H1 (cell line): ENCODE results near the gene ARRDC2. TPM values are rescaled to one million over a fixed set of nuclear protein-coding genes. Genes with fewer than 3 reads are reported as not detected.
A peak's percentile ranks its signal among the peaks of the same experiment; 100 is the strongest.

Experiments
- CTCF ChIA-PET: fragments of 300-600 bp; sonication (Branson Sonifier 250); formaldehyde crosslinking; loops from one replicate; lab custom pipeline; 2021; ENCODE audit not compliant: partially characterized antibody; lab: Charles Lee
- POLR2A ChIA-PET: fragments of 300-600 bp; sonication (Branson Sonifier 250); formaldehyde crosslinking; loops from one replicate; lab custom pipeline; 2021; ENCODE audit warnings: inconsistent platforms; ENCODE audit not compliant: partially characterized antibody; lab: Charles Lee
- DNase-seq, 2 experiments: peaks; one replicate each; pipeline versions ENCODE4 v3.0.0 to v3.0.0-alpha.2; 2010 to 2022; ENCODE audit warnings: low spot score in 2 of 2, low read depth in 1 of 2, mixed read lengths in 1 of 2
- FAIRE-seq: peaks from 2 replicates; lab custom pipeline; 2011; peaks lifted over from hg19 to GRCh38; lab: Jason Lieb, UNC
- H2AFZ ChIP-seq: 2 replicates; pipeline ENCODE4 v1.8.1; 2012; ENCODE audit warnings: low read length, inconsistent platforms
- H2AK5ac ChIP-seq: 2 replicates; pipeline ENCODE4 v1.6.1; 2013; ENCODE audit warnings: low read depth, low read length
- H2BK120ac ChIP-seq: replicated peaks from 2 replicates; pipeline ENCODE3; 2013; ENCODE audit warnings: low read depth, low read length, inconsistent platforms
- H2BK12ac ChIP-seq: 2 replicates; pipeline ENCODE4 v1.6.1; 2013; ENCODE audit warnings: low read depth, low read length
- H2BK15ac ChIP-seq: 2 replicates; pipeline ENCODE4 v1.6.1; 2013; ENCODE audit warnings: low read length
- H2BK20ac ChIP-seq: 2 replicates; pipeline ENCODE4 v1.6.1; 2013; ENCODE audit warnings: low read length
- H2BK5ac ChIP-seq: 2 replicates; pipeline ENCODE4 v1.6.1; 2013; ENCODE audit warnings: low read depth, low read length
- H3K14ac ChIP-seq: 2 replicates; pipeline ENCODE4 v1.6.1; 2013; ENCODE audit warnings: inconsistent platforms; ENCODE audit not compliant: insufficient read length
- H3K18ac ChIP-seq: 2 replicates; pipeline ENCODE4 v1.6.1; 2013; ENCODE audit warnings: low read length; ENCODE audit errors: extremely low read depth
- H3K23ac ChIP-seq: 2 replicates; pipeline ENCODE4 v1.6.1; 2013; ENCODE audit warnings: inconsistent platforms; ENCODE audit not compliant: insufficient read length
- H3K23me2 ChIP-seq: 2 replicates; pipeline ENCODE4 v1.6.1; 2013; ENCODE audit warnings: low read depth, low read length
- H3K27ac ChIP-seq: 2 replicates; pipeline ENCODE4 v1.6.1; 2011; ENCODE audit warnings: low read depth, low read length, inconsistent platforms
- H3K27me3 ChIP-seq, 4 experiments: replicated peaks in 1 of 4; 1 replicate in 1 of 4; 2 replicates in 3 of 4; pipeline versions ENCODE4 v1.6.1 to v1.8.1; 2011 to 2013; ENCODE audit warnings: low read length in 3 of 4, mild to moderate bottlenecking in 3 of 4, inconsistent platforms in 2 of 4, mixed read lengths in 2 of 4, moderate library complexity in 1 of 4; ENCODE audit not compliant: control insufficient read depth in 3 of 4, insufficient read depth in 3 of 4; ENCODE audit errors: extremely low read depth in 1 of 4
- H3K36me3 ChIP-seq, 4 experiments: 2 replicates each; pipeline versions ENCODE4 v1.6.1 to v1.8.1; 2011 to 2013; ENCODE audit warnings: mild to moderate bottlenecking in 4 of 4, low read length in 3 of 4, moderate library complexity in 2 of 4, control low read depth in 1 of 4, inconsistent platforms in 1 of 4; ENCODE audit not compliant: insufficient read depth in 4 of 4, control insufficient read depth in 2 of 4
- H3K4ac ChIP-seq: replicated peaks from 2 replicates; pipeline ENCODE3; 2013; ENCODE audit warnings: low read length, low read depth, mixed read lengths, inconsistent platforms; ENCODE audit not compliant: insufficient read length
- H3K4me1 ChIP-seq, 4 experiments: replicated peaks in 1 of 4; 1 replicate in 1 of 4; 2 replicates in 3 of 4; pipeline versions ENCODE4 v1.6.1 to v1.8.1; 2011 to 2013; ENCODE audit warnings: low read length in 3 of 4, inconsistent platforms in 2 of 4, mixed read lengths in 1 of 4; ENCODE audit not compliant: insufficient read depth in 4 of 4, control insufficient read depth in 3 of 4
- H3K4me2 ChIP-seq, 2 experiments: 2 replicates each; pipeline versions ENCODE4 v1.6.1 to v1.8.1; 2011 to 2013; ENCODE audit warnings: low read depth in 2 of 2, low read length in 2 of 2, control low read depth in 1 of 2, inconsistent platforms in 1 of 2, mild to moderate bottlenecking in 1 of 2; ENCODE audit not compliant: insufficient read depth in 1 of 2
- H3K4me3 ChIP-seq, 4 experiments: fragments of 200-600, 300-600 bp in 1 of 4; sonication (generic), shearing (Covaris generic), sonication (Bioruptor Twin) in 1 of 4; 2 replicates each; pipeline versions ENCODE4 v1.5.1 to v1.8.1; 2011 to 2016; ENCODE audit warnings: low read length in 4 of 4, low read depth in 3 of 4, control low read depth in 2 of 4, inconsistent platforms in 2 of 4, mild to moderate bottlenecking in 2 of 4, mixed read lengths in 1 of 4, moderate library complexity in 1 of 4; ENCODE audit not compliant: insufficient read depth in 2 of 4; ENCODE audit errors: extremely low read depth in 1 of 4
- H3K56ac ChIP-seq: replicated peaks from 2 replicates; pipeline ENCODE3; 2013; ENCODE audit warnings: low read depth, mild to moderate bottlenecking, mixed read lengths, low read length, inconsistent platforms; ENCODE audit not compliant: insufficient read length
- H3K79me1 ChIP-seq: 2 replicates; pipeline ENCODE4 v1.6.1; 2013; ENCODE audit warnings: low read depth, low read length, control low read depth
- H3K79me2 ChIP-seq, 2 experiments: 2 replicates each; pipeline versions ENCODE4 v1.6.1 to v1.8.1; 2012 to 2013; ENCODE audit warnings: low read length in 2 of 2, mild to moderate bottlenecking in 2 of 2, inconsistent platforms in 1 of 2; ENCODE audit not compliant: insufficient read depth in 2 of 2, control insufficient read depth in 1 of 2
- H3K9ac ChIP-seq, 4 experiments: replicated peaks in 1 of 4; 1 replicate in 1 of 4; 2 replicates in 3 of 4; pipeline versions ENCODE4 v1.6.1 to v1.8.1; 2011 to 2013; ENCODE audit warnings: low read depth in 3 of 4, low read length in 3 of 4, control low read depth in 2 of 4, mild to moderate bottlenecking in 2 of 4, moderate library complexity in 2 of 4, inconsistent platforms in 1 of 4; ENCODE audit errors: extremely low read depth in 1 of 4
- H3K9me3 ChIP-seq, 2 experiments: 2 replicates each; pipeline versions ENCODE4 v1.6.1 to v1.8.1; 2012 to 2013; ENCODE audit warnings: mild to moderate bottlenecking in 2 of 2, moderate library complexity in 2 of 2, control low read depth in 1 of 2, inconsistent platforms in 1 of 2, low read depth in 1 of 2, low read length in 1 of 2, mixed read lengths in 1 of 2; ENCODE audit not compliant: insufficient read depth in 2 of 2
- H4K20me1 ChIP-seq, 2 experiments: replicated peaks in 1 of 2; 2 replicates each; pipeline versions ENCODE3 to v1.8.1; 2011 to 2013; ENCODE audit warnings: inconsistent platforms in 2 of 2, low read length in 2 of 2, mild to moderate bottlenecking in 1 of 2; ENCODE audit not compliant: insufficient read depth in 2 of 2, control insufficient read depth in 1 of 2
- H4K5ac ChIP-seq: 2 replicates; pipeline ENCODE4 v1.6.1; 2013; ENCODE audit warnings: low read length, low read depth, mixed read lengths, inconsistent platforms; ENCODE audit not compliant: insufficient read length
- H4K8ac ChIP-seq: 2 replicates; pipeline ENCODE4 v1.8.0; 2013; ENCODE audit warnings: mild to moderate bottlenecking, moderate library complexity, low read length, inconsistent platforms; ENCODE audit not compliant: insufficient read depth; ENCODE audit errors: extremely low read depth
- H4K91ac ChIP-seq: replicated peaks from 2 replicates; pipeline ENCODE3; 2013; ENCODE audit warnings: low read length, mixed read lengths, inconsistent platforms; ENCODE audit not compliant: insufficient read length
- CTCF ChIP-seq, 3 experiments: IDR thresholded peaks; 1 replicate in 2 of 3; 2 replicates in 1 of 3; pipeline versions ENCODE4 v1.5.1 to v1.6.1; 2011; ENCODE audit warnings: low read length in 3 of 3, mild to moderate bottlenecking in 3 of 3, inconsistent platforms in 2 of 3, low read depth in 1 of 3, moderate library complexity in 1 of 3; ENCODE audit not compliant: insufficient read depth in 1 of 3; ENCODE audit errors: control extremely low read depth in 1 of 3
- JUN ChIP-seq: IDR thresholded peaks from 2 replicates; pipeline ENCODE4 v1.6.1; 2011; ENCODE audit warnings: low read depth, mild to moderate bottlenecking, improper control_type of control experiment, low read length
- PHF8 ChIP-seq: fragments of 200-600 bp; sonication (generic); conservative IDR thresholded peaks from 2 replicates; pipeline ENCODE4 v1.7.1; 2012; ENCODE audit warnings: low read depth, mild to moderate bottlenecking, inconsistent platforms, low read length, moderate library complexity
- POU5F1 ChIP-seq: IDR thresholded peaks from 2 replicates; pipeline ENCODE4 v1.6.1; 2011; ENCODE audit warnings: low read depth, mild to moderate bottlenecking, low read length, moderate library complexity
- RAD21 ChIP-seq, 2 experiments: IDR thresholded peaks in 1 of 2; conservative IDR thresholded peaks in 1 of 2; 2 replicates each; pipeline ENCODE4 v1.6.1; 2011; ENCODE audit warnings: low read depth in 2 of 2, low read length in 2 of 2, improper control_type of control experiment in 1 of 2, inconsistent platforms in 1 of 2, mild to moderate bottlenecking in 1 of 2, moderate library complexity in 1 of 2
- TEAD4 ChIP-seq: IDR thresholded peaks from 2 replicates; pipeline ENCODE4 v1.6.1; 2012; ENCODE audit warnings: low read depth, low read length, inconsistent platforms, mixed read lengths
- WGBS, 2 experiments: shearing (Covaris generic) in 1 of 2; methylation state at CpG; one replicate each; pipeline versions ENCODE4 v1.1.6 to v1.1.7; 2013 to 2015; ENCODE audit warnings: low lambda C conversion rate in 2 of 2, mixed read lengths in 2 of 2, inconsistent platforms in 1 of 2, low coverage in 1 of 2, missing lambda C conversion rate in 1 of 2; ENCODE audit not compliant: insufficient replicate concordance in 2 of 2, insufficient coverage in 1 of 2, insufficient read length in 1 of 2; ENCODE audit errors: extremely low coverage in 1 of 2, missing lambda C conversion rate in 1 of 2; 5-methylcytosine and 5-hydroxymethylcytosine counted together
- polyA plus RNA-seq, 7 experiments: library from polyadenylated mRNA; depleted of rRNA in 3 of 7; stranded (reverse) in 5 of 7; unstranded in 2 of 7; fragments of >200 nt in 5 of 7; fragments of 200-250 nt in 2 of 7; gene quantifications; 1 replicate in 5 of 7; 2 replicates in 1 of 7; 4 replicates in 1 of 7; pipeline versions ENCODE4 v1.2.1 to v1.2.3, GENCODE V29; 2011 to 2013; ENCODE audit warnings: missing spikeins in 2 of 7, mixed read lengths in 2 of 7
- total RNA-seq: library from RNA; stranded (reverse); fragmentation: NEBNext Ultra II Directional; extraction: Animal tissue kit (Norgen Biotek cat#: 25700); gene quantifications from 2 replicates; pipeline ENCODE4 v1.2.1, GENCODE V29; 2021

The ARRDC2 gene
- total and polyA plus RNA-seq, 2 of the 8 experiments (the other 6 are each of a cell fraction or from before 2014, with no cell fraction given) = 5.4 to 6.9 TPM

GRCh38 chr19:17997969-17998826 is 9.8 kb upstream of the ARRDC2 start:
- Histone ChIP-seq H2BK120ac (no peak overlapping the region), H3K9ac (no peak overlapping the region), H4K91ac (no peak overlapping the region), H2AK5ac (no peak overlapping the region), H3K4me3 (no peak overlapping the region), H3K79me1 (no peaks in the 10 kb centered on the region), H3K23ac (no peak overlapping the region), H3K56ac (no peak overlapping the region), H3K79me2 (no peaks in the 10 kb centered on the region), H2BK5ac (no peak overlapping the region), H3K4me1 (peaks cover 0 to 3% (median 0%) of the 10 kb centered on the region in 4 experiments; a peak in 2 of 7 replicates), H3K27me3 (peaks cover 3 to 25% (median 20%) of the 10 kb centered on the region in 4 experiments), H3K23me2 (peaks cover 5% of the 10 kb centered on the region; the same call in 1 of the 2 replicates), H2BK12ac (0 out of 2 replicates have a peak overlapping the region, but pooled peaks have one; percentile 60), H3K9me3 (no peaks in the 10 kb centered on the region), H4K8ac (peak overlapping the region; percentile 47; the same call in 1 of the 2 replicates), H4K5ac (no peak overlapping the region), H3K27ac (no peak overlapping the region), H3K36me3 (no peaks in the 10 kb centered on the region), H3K18ac (no peak overlapping the region), H2AFZ (no peak overlapping the region), H2BK20ac (no peak overlapping the region), H4K20me1 (peaks cover 0 to 5% of the 10 kb centered on the region in 2 experiments), H2BK15ac (no peak overlapping the region), H3K4me2 (no peak overlapping the region), H3K14ac (no peak overlapping the region), H3K4ac (no peak overlapping the region)
- TF ChIP-seq RAD21 (IDR thresholded peaks at IDR 0.05 in 1 of 2, conservative IDR thresholded peaks at IDR 0.05 in 1 of 2; ENCODE audit: low read depth in 2 of 2, low read length in 2 of 2) = peak; percentile 17 to 38; a peak in 3 of 4 replicates
- TF ChIP-seq TEAD4 = no peak
- no peak for TF ChIP-seq JUN
- no peak for TF ChIP-seq PHF8
- TF ChIP-seq POU5F1 = no peak
- peak; percentile 21 to 73 (median 59) for TF ChIP-seq CTCF (IDR thresholded peaks at IDR 0.05; ENCODE audit: control extremely low read depth in 1 of 3, insufficient read depth in 1 of 3, low read depth in 1 of 3, low read length in 3 of 3)
- FAIRE-seq (no peak), DNase-seq (peak in 1 of 2 experiments; percentile 89)
- ChIA-PET POLR2A (interaction anchor here (0.7 to 3.0 kb wide), 10 partner anchors 15 to 139 kb away, joined by 3 to 15 read pairs (median 6); partner anchors contain the start of genes CCDC124 and RPL18A), CTCF (interaction anchor here (0.5 to 12.4 kb wide), 31 partner anchors 8 to 169 kb away, joined by 3 to 271 read pairs (median 4); partner anchors contain the start of genes ARRDC2, CCDC124, KCNN1 and SLC5A5)
- WGBS, 2 experiments = 78% methylated on average over 22 of the region's 41 CpGs; no CpG with 5 or more reads in 1 of the 2 experiments
